ENCODE measurements around the gene SYT17. TPM values are rescaled to one million over a fixed set of nuclear protein-coding genes. Genes with fewer than 3 reads are reported as not detected.

Gene SYT17
- total RNA-seq, 1 experiment from 2014 or later: 10.3 TPM

DNA sequence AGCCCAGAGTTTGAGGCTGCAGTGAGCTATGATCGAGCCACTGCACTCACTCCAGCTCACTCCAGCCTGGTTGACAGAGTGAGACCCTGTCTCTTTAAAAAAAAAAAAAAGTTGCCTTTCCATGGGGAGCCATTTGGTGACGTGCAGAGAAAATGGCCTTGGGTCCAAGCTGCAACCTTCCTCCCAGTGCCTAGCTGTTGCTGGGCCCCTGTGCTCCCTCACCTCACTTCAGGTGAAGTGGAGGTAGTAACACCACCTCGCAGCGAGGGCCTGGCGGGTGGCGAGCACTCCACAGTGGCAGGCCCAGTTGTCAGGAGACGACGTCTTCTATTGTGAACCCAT, 17.4 kb downstream of the SYT17 start:
- Histone ChIP-seq H3K4me1 (ENCODE audit: control insufficient read depth in 1 of 2, insufficient read depth in 2 of 2, low read length in 2 of 2) (peaks cover 0 to 8% of the 10 kb centered on the region in 2 experiments; a peak in 3 of 4 replicates), H3K9me2 (ENCODE audit: insufficient read depth) (no peaks in the 10 kb centered on the region), H3K36me3 (ENCODE audit: control insufficient read depth in 1 of 2, insufficient read depth in 2 of 2, low read length in 2 of 2) (no peaks in the 10 kb centered on the region; a peak in 2 of 4 replicates), H3K9me3 (ENCODE audit: control insufficient read depth in 1 of 2, insufficient read depth in 1 of 2, low read depth in 1 of 2, low read length in 2 of 2) (no peaks in the 10 kb centered on the region), H3K4me2 (ENCODE audit: low read length) (no peak overlapping the region), H3K27me3 (ENCODE audit: insufficient read depth, low read length) (no peaks in the 10 kb centered on the region), H3K79me2 (ENCODE audit: insufficient read depth, low read length) (no peaks in the 10 kb centered on the region), H3K27ac (ENCODE audit: low read depth, low read length) (no peak overlapping the region), H3K4me3 (replicated peaks in 1 of 2; ENCODE audit: low read depth in 1 of 2, low read length in 2 of 2) (no peak overlapping the region), H2AFZ (ENCODE audit: low read depth, low read length, poor library complexity, severe bottlenecking) (no peak overlapping the region), H3K9ac (ENCODE audit: low read length) (no peak overlapping the region), H4K20me1 (ENCODE audit: insufficient read depth) (no peaks in the 10 kb centered on the region)
- ChIA-PET POLR2A (no interaction called here), CTCF (no interaction called here), RAD21 (ENCODE audit: low non-redundant PET in 1 of 2, low total read pairs in 2 of 2, uncharacterized antibody in 2 of 2, unreplicated experiment in 2 of 2) (no interaction called here)
- no peak for ATAC-seq
- TF ChIP-seq RAD21 (IDR thresholded peaks at IDR 0.05; ENCODE audit: low read depth) (no peak), EZH2phosphoT487 (IDR thresholded peaks at IDR 0.05; ENCODE audit: borderline replicate concordance) (no peak), YY1 (IDR thresholded peaks at IDR 0.05; ENCODE audit: extremely low read depth, insufficient replicate concordance, low read depth, low read length) (no peak), CTCF (IDR thresholded peaks at IDR 0.05 in 2 of 3, conservative IDR thresholded peaks at IDR 0.05 in 1 of 3; ENCODE audit: borderline replicate concordance in 1 of 3, insufficient read depth in 1 of 3, low read depth in 2 of 3, low read length in 2 of 3) (no peak), ZBTB33 (IDR thresholded peaks at IDR 0.05; ENCODE audit: extremely low read depth, insufficient replicate concordance, low read length) (no peak), CEBPB (IDR thresholded peaks at IDR 0.05; ENCODE audit: low read depth) (no peak), EZH2 (IDR thresholded peaks at IDR 0.05) (no peak), SRF (IDR thresholded peaks at IDR 0.05; ENCODE audit: low read depth) (no peak), FOSL1 (IDR thresholded peaks at IDR 0.05; ENCODE audit: low read depth) (no peak), JUND (IDR thresholded peaks at IDR 0.05) (no peak), POLR2A (IDR thresholded peaks at IDR 0.05; ENCODE audit: borderline replicate concordance, extremely low read depth, insufficient read depth, insufficient read length) (no peak), ZNF274 (IDR thresholded peaks at IDR 0.05; ENCODE audit: low read depth, low read length) (no peak), ZFX (IDR thresholded peaks at IDR 0.05) (no peak), SP1 (IDR thresholded peaks at IDR 0.05; ENCODE audit: low read depth) (no peak), TCF7L2 (IDR thresholded peaks at IDR 0.05; ENCODE audit: borderline replicate concordance, extremely low read depth, insufficient read depth, insufficient read length) (no peak)
- no peak for DNase-seq (ENCODE audit: low read depth, low spot score)
- intact Hi-C loops (cut with micrococcal nuclease): no loop called here
- no TSS peak for BruUV-seq (replicated peaks)
